SU-DHL-6 (cell line): ENCODE results near the gene CDSN.

ENCODE experiments used
- H2AFZ ChIP-seq: fragments of 200-600 bp; sonication (generic); 2 replicates; pipeline ENCODE4 v1.6.1; 2014; ENCODE audit warnings: low read depth, mild to moderate bottlenecking, moderate library complexity, mixed read lengths, antibody characterized with exemption, low read length; ENCODE audit not compliant: severe bottlenecking
- H3F3A ChIP-seq: fragments of 200-600 bp; shearing (Covaris generic); 2 replicates; pipeline ENCODE4 v1.6.0; 2016; ENCODE audit warnings: antibody characterized with exemption, mild to moderate bottlenecking; ENCODE audit not compliant: insufficient read depth
- H3K27ac ChIP-seq: fragments of 200-600 bp; sonication (generic); 2 replicates; pipeline ENCODE4 v1.5.1; 2016; ENCODE audit warnings: low read depth, mild to moderate bottlenecking, low read length, moderate library complexity, mixed read lengths
- H3K27me3 ChIP-seq: fragments of 200-600 bp; sonication (generic), shearing (Covaris generic); 2 replicates; pipeline ENCODE4 v1.6.0; 2014; ENCODE audit warnings: mild to moderate bottlenecking, low read length
- H3K36me3 ChIP-seq: fragments of 200-600 bp; sonication (generic); 2 replicates; pipeline ENCODE4 v1.6.1; 2014; ENCODE audit warnings: mild to moderate bottlenecking, low read length, mixed read lengths
- H3K4me2 ChIP-seq: fragments of 300-600, 200-600 bp; shearing (Covaris generic), sonication (generic); 2 replicates; pipeline ENCODE4 v1.6.0; 2014; ENCODE audit warnings: low read length, low read depth, mild to moderate bottlenecking; ENCODE audit not compliant: poor library complexity, severe bottlenecking
- H3K4me3 ChIP-seq: fragments of 200-600 bp; sonication (generic); 2 replicates; pipeline ENCODE4 v1.5.1; 2014; ENCODE audit warnings: antibody characterized with exemption, low read length, mild to moderate bottlenecking, mixed read lengths; ENCODE audit not compliant: insufficient read depth, poor library complexity, severe bottlenecking
- H3K79me2 ChIP-seq: fragments of 200-600 bp; sonication (generic); 2 replicates; pipeline ENCODE4 v1.6.1; 2014; ENCODE audit warnings: mild to moderate bottlenecking, low read length, moderate library complexity; ENCODE audit not compliant: insufficient read depth
- H3K9ac ChIP-seq: fragments of 200-600 bp; sonication (generic); 2 replicates; pipeline ENCODE4 v1.7.0; 2014; ENCODE audit warnings: mild to moderate bottlenecking, low read length
- H3K9me2 ChIP-seq: fragments of 200-600 bp; sonication (generic); replicated peaks from 2 replicates; pipeline ENCODE4 v1.6.1; 2014; ENCODE audit warnings: low read length; ENCODE audit not compliant: insufficient read depth
- H3K9me3 ChIP-seq: fragments of 200-600 bp; sonication (generic); 2 replicates; pipeline ENCODE4 v1.6.1; 2014; ENCODE audit warnings: low read length, mixed read lengths; ENCODE audit not compliant: insufficient read depth
- H4K20me1 ChIP-seq: fragments of 200-600 bp; sonication (generic); 2 replicates; pipeline ENCODE4 v1.6.1; 2014; ENCODE audit warnings: low read depth, mild to moderate bottlenecking, antibody characterized with exemption, low read length, moderate library complexity, mixed read lengths
- EZH2phosphoT487 ChIP-seq: fragments of 200-600 bp; sonication (generic), shearing (Covaris generic); conservative IDR thresholded peaks from 2 replicates; pipeline ENCODE4 v1.6.1; 2018; ENCODE audit warnings: mild to moderate bottlenecking, antibody characterized with exemption, low read length, moderate library complexity, mixed read lengths
- TF ChIP-seq, protein P1 (sequence below): fragments of 200-600 bp; sonication (generic); IDR thresholded peaks from one replicate; pipeline ENCODE4 v1.5.1; 2017; ENCODE audit warnings: antibody characterized with exemption, mild to moderate bottlenecking, low read length, moderate library complexity; ENCODE audit not compliant: insufficient read depth, poor library complexity, severe bottlenecking

CDSN gene

DNA sequence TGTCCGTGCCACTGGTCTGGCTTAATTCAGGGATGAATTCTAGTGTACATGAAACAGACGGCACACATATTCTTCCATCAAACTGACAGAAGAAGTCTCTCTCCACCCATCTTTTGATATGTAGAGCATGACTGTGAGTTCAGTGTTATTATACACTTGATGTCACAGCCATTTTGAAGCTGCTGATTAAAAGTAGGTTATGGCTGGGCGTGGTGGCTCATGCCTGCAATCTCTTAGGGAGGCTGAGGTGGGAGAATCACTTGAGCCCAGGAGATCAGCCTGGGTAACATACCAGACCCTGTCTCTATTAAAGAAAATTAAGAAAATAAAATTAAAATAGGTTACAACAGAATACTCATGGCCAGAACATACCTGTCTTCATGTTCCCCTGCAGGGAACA lies 28.6 kb downstream of the CDSN start:
- Histone ChIP-seq H3K9me2 (no peaks in the 10 kb centered on the region), H3K9ac (no peak overlapping the region), H3K27ac (no peak overlapping the region), H4K20me1 (0 out of 2 replicates have a peak, but pooled peaks cover 3% of the 10 kb centered on the region), H3K79me2 (no peaks in the 10 kb centered on the region), H3F3A (no peaks in the 10 kb centered on the region), H3K4me2 (no peak overlapping the region), H2AFZ (no peak overlapping the region), H3K27me3 (no peaks in the 10 kb centered on the region), H3K4me3 (no peak overlapping the region), H3K36me3 (no peaks in the 10 kb centered on the region), H3K9me3 (no peaks in the 10 kb centered on the region)
- no peak for TF ChIP-seq EZH2phosphoT487
- TF ChIP-seq, protein P1, sequence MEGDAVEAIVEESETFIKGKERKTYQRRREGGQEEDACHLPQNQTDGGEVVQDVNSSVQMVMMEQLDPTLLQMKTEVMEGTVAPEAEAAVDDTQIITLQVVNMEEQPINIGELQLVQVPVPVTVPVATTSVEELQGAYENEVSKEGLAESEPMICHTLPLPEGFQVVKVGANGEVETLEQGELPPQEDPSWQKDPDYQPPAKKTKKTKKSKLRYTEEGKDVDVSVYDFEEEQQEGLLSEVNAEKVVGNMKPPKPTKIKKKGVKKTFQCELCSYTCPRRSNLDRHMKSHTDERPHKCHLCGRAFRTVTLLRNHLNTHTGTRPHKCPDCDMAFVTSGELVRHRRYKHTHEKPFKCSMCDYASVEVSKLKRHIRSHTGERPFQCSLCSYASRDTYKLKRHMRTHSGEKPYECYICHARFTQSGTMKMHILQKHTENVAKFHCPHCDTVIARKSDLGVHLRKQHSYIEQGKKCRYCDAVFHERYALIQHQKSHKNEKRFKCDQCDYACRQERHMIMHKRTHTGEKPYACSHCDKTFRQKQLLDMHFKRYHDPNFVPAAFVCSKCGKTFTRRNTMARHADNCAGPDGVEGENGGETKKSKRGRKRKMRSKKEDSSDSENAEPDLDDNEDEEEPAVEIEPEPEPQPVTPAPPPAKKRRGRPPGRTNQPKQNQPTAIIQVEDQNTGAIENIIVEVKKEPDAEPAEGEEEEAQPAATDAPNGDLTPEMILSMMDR, result no peak

- no peaks in the 10 kb centered on the region for H3K27me3 ChIP-seq
- no peak for TF ChIP-seq EZH2phosphoT487
- TF ChIP-seq, protein P1, result no peak
- no peak overlapping the region for H3K4me2 ChIP-seq
- H3K9me2 ChIP-seq, result no peaks in the 10 kb centered on the region
- 0 out of 2 replicates have a peak, but pooled peaks cover 3% of the 10 kb centered on the region for H4K20me1 ChIP-seq
- no peak overlapping the region for H2AFZ ChIP-seq
- no peaks in the 10 kb centered on the region for H3K36me3 ChIP-seq
- H3K27ac ChIP-seq, result no peak overlapping the region
- no peaks in the 10 kb centered on the region for H3F3A ChIP-seq
- no peak overlapping the region for H3K9ac ChIP-seq
- H3K9me3 ChIP-seq, result no peaks in the 10 kb centered on the region
- no peak overlapping the region for H3K4me3 ChIP-seq
- H3K79me2 ChIP-seq, result no peaks in the 10 kb centered on the region
Measured at GRCh38 chr6:31090973-31091364, 29.3 kb downstream of the CDSN start.

DNA sequence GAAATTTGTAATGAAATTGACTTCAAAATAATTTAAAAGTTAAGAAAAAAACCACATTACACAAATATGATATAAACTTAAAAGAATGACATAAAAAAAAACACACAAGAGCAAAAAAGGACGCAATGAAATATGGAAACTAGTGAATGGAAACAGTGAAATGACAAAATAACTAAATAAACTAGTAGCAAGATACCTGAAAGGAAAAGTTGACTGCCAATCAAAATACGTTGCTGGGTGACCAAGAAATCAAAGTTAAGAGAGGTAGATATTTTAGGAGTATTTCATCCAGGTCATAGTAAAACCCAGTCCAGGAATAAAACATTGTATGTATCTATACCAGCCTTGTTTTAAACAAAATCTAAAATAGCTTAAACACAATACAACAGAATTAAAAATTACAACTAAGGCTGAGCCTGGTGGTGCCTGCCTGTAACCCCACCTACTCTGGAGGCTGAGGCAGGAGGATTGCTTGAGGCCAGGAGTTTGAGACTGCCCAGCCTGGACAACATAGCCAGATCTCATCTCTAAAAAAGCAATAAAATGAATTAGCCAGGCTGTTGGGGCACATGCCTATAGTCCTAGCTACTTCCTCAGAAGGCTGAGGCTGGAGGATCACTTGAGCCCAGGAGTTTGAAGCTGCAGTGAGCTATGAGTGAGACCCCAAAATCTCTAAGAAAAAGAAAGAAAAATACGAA lies 29.8 kb downstream of the CDSN start:
- H3K36me3 ChIP-seq, result no peaks in the 10 kb centered on the region
- H3K9ac ChIP-seq, result no peak overlapping the region
- no peak overlapping the region for H3K4me2 ChIP-seq
- TF ChIP-seq EZH2phosphoT487, result no peak
- TF ChIP-seq, protein P1, result no peak
- H3K27ac ChIP-seq, result no peak overlapping the region
- H3K79me2 ChIP-seq, result no peaks in the 10 kb centered on the region
- H3K9me2 ChIP-seq, result no peaks in the 10 kb centered on the region
- no peak overlapping the region for H2AFZ ChIP-seq
- no peak overlapping the region for H3K4me3 ChIP-seq
- H3F3A ChIP-seq, result no peaks in the 10 kb centered on the region
- H3K27me3 ChIP-seq, result no peaks in the 10 kb centered on the region
- H4K20me1 ChIP-seq, result 0 out of 2 replicates have a peak, but pooled peaks cover 3% of the 10 kb centered on the region
- H3K9me3 ChIP-seq, result no peaks in the 10 kb centered on the region
